KOPT-K1 (cell line): ENCODE measurements around the gene COL28A1.
"Not testable (repeated sequence)": the region's sequence is repeated elsewhere in the genome, so short reads cannot be mapped to it uniquely, and the experiment has no call there.

Source experiments
- H3K27ac ChIP-seq: fragments of 200-600 bp; sonication (generic); 2 replicates; pipeline ENCODE4 v1.5.1; 2016; ENCODE audit warnings: antibody characterized with exemption, mild to moderate bottlenecking, low read depth, low read length; ENCODE audit not compliant: poor library complexity, severe bottlenecking
- H3K36me3 ChIP-seq: fragments of 200-600 bp; sonication (generic); 2 replicates; pipeline ENCODE4 v1.5.1; 2017; ENCODE audit warnings: antibody characterized with exemption, mild to moderate bottlenecking, low read length, moderate library complexity; ENCODE audit not compliant: insufficient read depth
- H3K9me3 ChIP-seq: fragments of 200-600 bp; sonication (generic); 2 replicates; pipeline ENCODE4 v1.5.1; 2017; ENCODE audit warnings: antibody characterized with exemption, low read length, mild to moderate bottlenecking; ENCODE audit not compliant: insufficient read depth, poor library complexity, severe bottlenecking

Gene COL28A1

DNA sequence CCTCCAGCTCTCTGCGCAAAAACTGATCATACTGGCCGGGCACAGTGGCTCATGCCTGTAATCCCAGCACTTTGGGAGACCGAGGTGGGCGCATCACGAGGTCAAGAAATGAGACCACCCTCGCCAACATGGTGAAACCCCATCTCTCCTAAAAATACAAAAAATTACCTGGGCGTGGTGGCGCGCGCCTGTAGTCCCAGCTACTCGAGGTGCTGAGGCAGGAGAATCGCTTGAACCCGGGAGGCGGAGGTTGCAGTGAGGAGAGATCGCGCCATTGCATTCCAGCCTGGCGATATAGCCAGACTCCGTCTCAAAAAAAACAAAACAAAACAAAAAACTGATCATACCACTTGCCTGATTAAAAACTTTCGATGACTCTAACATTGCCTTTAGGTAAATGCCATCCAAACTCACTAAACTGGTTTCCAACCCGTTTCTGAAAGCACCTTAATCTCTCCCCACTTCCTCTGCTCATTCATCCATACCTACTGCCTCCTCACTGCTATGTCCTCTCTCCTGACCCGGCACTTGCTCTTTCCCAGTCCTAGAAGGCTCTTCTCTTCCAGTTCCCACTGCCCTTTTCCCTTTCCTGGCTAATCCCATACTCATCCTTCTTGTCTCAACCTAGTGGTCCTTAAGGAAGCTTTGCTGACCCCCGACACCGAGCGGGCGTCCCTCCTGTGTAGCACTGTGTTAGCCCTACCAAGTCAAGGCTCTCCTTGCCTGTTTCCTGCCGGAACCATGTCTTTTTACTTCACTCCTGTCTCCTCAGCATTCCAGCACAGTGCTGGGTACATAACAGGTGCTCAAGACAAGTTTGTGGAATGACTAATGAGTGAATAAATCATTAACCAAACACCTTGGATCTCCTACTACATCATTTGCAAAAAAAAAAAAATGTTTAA, 30.3 kb upstream of the COL28A1 start:
- Histone ChIP-seq H3K9me3 (no peaks in the 10 kb centered on the region), H3K27ac (peak overlapping the region; percentile 68), H3K36me3 (no peaks in the 10 kb centered on the region)

DNA sequence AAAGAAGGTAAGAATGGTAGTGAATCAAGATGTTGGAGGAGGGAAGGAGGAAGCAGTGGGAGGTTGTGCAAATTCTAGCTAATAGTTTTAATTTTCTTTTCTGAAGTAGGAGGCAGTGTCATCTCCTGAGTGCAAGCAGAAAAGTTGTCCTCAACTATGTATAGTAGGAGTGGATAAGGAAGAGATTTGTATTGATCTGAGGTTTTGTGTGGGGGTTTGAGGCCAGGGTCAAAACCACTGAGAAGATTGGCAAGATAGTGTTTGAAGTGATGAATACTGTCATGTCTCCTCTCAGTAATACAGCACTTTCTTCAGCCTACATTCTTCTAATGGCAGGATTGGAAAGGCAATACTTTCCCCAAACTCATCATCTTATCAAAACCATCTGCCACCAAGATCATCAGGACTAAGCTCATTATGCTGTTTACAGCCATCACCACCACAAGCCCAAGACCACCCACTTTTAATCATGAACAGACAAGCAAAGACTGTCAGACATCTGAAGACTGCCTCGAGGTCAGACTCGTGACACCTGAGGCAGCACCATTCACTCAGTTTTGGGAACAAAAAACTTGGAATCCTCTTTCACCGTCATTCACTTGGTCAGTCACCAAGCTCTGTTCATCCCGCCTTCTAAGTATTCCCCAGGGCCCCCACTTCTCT, 29.5 kb upstream of the COL28A1 start:
- H3K9me3 ChIP-seq = no peaks in the 10 kb centered on the region
- H3K36me3 ChIP-seq = no peaks in the 10 kb centered on the region
- no peak overlapping the region for H3K27ac ChIP-seq

DNA sequence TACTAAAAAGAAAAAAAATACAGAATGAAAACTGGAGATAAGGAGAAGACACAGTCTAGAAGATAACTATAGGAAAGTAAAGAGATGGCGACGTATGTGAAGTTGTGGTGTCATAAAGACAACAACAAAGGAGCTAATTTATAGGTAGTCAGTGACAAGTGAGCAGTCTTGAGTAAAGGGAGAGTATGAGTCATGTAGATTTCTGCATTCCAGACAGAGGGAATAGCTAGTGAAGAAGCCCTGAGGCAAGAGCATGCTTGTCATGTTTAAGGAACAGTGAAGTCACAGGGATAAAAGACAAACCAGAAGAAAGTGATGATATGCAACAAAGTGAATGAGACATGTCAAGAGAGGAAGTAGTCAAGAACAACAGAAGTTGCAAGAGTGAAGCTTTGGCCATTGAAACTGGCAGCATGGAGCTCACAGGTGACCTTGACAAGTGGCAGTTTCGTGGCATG, 28.7 kb upstream of the COL28A1 start:
- H3K27ac ChIP-seq = no peak overlapping the region
- peaks cover 8% of the 10 kb centered on the region for H3K9me3 ChIP-seq
- H3K36me3 ChIP-seq = no peaks in the 10 kb centered on the region

DNA sequence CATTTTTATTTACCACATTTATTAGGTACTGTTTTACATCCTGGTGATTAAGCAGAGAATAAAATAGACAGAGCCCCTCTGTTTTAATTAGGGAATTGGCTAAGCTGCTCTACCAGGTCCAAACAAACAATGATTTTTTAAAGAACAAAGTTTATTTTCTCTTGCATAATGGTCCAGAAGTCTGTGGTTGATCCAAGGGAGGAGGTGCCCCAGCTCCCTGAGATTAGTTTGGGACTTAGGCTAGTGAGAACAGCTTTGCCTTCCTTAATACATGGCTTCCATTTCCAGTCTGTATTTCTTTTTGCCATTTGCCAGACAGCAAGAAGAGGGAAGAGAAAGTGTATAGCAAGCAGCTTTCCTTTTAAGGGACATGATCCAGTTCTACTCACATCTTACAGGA, 28.1 kb upstream of the COL28A1 start:
- H3K27ac ChIP-seq = no peak overlapping the region
- H3K9me3 ChIP-seq = peaks cover 11% of the 10 kb centered on the region
- no peaks in the 10 kb centered on the region for H3K36me3 ChIP-seq

DNA sequence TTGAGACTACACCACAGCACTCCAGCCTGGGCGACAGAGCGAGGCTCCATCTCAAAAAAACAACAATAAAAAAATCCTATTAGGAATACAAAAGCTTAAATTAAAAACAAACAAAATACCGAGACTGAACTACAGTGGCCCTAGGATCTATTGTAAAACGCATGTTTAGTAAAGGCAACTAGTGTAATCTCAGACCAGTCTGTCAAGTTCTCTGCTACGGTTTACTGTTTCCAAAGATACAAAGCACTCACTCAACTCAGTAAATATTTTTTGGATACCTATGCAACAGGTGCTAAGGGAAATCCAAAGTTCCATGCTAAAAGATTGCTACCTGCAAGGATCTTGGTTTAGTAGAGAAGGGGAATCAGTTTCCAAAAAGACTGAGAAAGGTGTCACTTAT, 27.6 kb upstream of the COL28A1 start:
- Histone ChIP-seq H3K9me3 (peaks cover 17% of the 10 kb centered on the region), H3K27ac (no peak overlapping the region), H3K36me3 (no peaks in the 10 kb centered on the region)

DNA sequence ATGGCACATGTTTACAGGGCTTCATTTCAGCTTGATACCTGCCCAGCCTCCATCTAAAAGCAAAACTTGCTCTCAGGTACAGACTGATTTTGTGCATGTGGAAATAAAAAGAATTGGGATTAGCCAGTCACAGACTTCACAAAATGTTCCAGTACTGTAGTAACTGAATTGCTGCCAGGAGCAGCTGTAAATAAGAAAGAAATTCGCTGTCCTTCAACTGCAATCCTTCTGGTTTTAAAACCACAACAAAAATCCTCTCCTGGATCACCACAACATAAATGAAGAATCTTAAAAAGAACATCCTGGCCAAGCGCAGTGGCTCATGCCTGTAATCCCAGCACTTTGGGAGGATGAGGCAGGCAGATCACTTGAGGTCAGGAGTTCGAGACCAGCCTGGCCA, 27.1 kb upstream of the COL28A1 start:
- H3K9me3 ChIP-seq = peaks cover 22% of the 10 kb centered on the region
- no peaks in the 10 kb centered on the region for H3K36me3 ChIP-seq
- no peak overlapping the region for H3K27ac ChIP-seq

DNA sequence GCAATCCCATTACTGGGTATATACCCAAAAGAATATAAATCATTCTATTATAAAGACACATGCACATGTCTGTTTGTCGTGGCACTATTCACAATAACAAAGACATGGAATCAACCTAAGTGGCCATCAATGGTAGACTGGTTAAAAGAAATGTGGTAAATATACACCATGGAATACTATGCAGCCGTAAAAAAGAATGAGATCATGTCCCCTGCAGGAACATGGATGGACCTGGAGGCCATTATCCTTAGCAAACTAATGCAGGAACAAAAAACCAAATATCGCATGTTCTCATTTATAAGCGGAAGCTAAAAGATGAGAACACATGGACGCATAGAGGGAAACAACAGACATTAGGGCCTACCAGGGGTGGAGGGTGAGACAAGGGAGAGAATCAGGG, 25.9 kb upstream of the COL28A1 start:
- peaks cover 26% of the 10 kb centered on the region for H3K9me3 ChIP-seq
- not testable (repeated sequence) for H3K27ac ChIP-seq, H3K36me3 ChIP-seq

DNA sequence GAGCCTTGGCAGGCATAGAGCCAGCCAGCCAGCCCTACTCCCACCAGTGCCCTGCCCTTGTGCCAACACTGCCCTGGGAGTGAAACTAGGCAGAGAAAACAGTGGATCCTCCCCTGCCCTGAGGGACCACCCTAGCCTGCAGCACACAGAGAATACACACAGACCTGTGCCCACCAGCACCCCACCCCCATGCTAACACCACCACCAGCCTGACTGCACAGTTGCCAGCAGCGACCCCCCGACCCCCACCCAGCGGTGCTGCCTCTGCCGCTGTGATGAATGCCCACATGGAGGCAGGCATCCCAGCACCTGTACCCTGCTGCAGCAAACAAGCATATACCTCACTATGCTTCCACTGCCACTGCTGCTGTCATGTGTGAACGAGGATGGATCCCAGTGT, 21.6 kb upstream of the COL28A1 start:
- H3K27ac ChIP-seq = no peak overlapping the region
- no peaks in the 10 kb centered on the region for H3K36me3 ChIP-seq
- H3K9me3 ChIP-seq = peaks cover 26% of the 10 kb centered on the region

DNA sequence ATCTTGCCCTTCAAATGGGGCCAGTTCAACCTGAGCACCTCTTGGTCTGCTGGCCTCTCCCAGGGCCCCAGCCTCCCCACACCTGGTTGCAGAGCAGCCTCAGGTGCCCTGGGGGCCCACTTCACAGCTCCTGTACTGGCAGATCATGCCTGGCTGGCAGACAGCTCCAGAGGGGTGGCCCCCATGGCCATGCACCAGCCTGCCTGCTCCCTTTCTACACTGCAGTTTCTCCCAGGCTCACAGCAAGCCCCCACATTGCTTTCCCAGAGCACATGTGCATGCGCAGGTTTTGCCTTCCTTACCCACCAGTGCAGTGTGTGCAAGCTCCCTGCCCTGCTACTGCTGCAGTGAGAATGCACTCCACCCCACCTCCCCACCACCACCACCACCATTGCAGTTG, 21.2 kb upstream of the COL28A1 start:
- H3K36me3 ChIP-seq = no peaks in the 10 kb centered on the region

DNA sequence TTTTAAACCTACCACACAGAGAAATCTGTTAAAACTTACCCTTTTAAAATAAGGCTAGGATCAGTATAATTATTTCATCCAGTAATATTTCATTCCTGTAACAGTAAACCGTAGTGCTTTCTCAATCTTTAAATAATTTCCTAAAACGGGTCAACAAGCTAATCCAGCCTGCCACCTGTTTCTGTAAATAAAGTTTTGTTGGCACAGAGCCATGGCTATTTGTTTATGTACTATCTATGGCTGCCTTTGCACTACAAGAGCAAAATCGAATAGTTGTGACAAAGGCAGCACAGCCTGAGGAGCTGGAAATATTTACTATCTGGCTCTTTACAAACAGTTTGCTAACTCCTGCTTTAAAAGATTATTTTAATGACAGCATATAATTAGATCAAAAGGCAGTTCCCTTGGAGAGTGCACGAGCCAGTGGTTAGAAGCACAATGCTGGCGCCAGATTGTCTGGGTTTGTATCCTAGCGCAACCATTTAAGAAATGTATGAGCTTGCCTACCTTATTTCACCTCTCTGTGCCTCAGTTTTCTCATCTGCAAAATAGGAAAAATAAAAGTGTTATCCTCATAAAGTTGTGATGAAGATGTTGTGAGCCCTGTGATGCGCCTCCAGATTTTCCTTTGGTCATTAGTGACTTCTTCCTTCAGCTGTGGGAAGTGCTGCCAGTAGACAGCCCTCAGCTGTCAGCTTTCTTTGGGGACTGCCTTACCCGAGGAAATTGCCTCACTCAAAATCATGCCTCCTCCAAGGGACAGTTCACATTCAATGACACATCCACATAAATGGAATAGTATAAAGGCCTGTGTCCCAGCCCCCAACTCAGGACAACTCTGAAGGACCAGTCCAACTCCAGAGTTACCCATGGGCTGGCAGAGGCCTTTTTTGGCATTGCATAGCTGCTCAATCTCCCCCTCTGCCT, 19.2 kb upstream of the COL28A1 start:
- H3K9me3 ChIP-seq = peaks cover 24% of the 10 kb centered on the region
- H3K27ac ChIP-seq = no peak overlapping the region
- H3K36me3 ChIP-seq = no peaks in the 10 kb centered on the region

More for the DNA sequence above, 21.2 kb upstream of the COL28A1 start:
- peaks cover 26% of the 10 kb centered on the region for H3K9me3 ChIP-seq
- no peak overlapping the region for H3K27ac ChIP-seq

DNA sequence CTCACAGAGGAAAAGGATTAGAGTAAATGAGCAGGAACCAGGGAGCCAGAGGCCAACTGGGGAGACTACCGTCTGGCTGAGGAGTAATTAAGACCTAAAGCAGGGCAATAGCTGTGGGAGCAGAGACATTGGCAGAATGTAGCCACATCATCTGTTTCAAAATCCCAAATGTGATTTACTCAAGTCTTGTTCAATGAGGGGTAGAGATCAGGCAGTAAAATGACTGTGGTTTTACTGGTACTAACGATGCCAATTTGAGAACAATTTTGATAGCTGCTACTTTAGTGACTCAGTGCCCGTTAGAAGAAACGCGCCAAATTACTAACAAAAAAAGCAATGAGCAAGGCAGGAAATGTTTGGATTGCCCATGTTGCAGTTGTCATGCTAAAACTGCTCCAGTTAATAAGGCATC, 18.4 kb upstream of the COL28A1 start:
- Histone ChIP-seq H3K36me3 (no peaks in the 10 kb centered on the region), H3K27ac (no peak overlapping the region), H3K9me3 (peaks cover 17% of the 10 kb centered on the region)

DNA sequence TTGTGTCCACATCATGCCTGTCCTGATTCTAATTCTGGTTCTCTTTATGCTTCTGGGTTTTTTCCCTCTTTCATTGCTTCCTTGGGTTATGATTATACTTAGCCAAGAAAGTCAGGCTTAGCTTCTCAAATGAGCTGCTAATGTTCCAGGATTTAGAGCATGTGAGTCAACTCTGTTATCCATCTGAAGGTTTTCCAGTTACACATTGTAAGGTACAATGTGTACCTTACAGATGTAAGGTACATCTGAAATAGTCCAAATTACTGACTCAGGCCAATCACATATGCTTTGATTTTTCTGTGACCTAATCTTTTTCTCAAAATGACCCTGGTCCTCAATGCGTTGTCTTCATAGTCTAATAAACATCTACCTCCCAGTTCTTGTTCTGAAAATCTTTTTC, 17.7 kb upstream of the COL28A1 start:
- Histone ChIP-seq H3K27ac (no peak overlapping the region), H3K36me3 (no peaks in the 10 kb centered on the region), H3K9me3 (peaks cover 11% of the 10 kb centered on the region)

DNA sequence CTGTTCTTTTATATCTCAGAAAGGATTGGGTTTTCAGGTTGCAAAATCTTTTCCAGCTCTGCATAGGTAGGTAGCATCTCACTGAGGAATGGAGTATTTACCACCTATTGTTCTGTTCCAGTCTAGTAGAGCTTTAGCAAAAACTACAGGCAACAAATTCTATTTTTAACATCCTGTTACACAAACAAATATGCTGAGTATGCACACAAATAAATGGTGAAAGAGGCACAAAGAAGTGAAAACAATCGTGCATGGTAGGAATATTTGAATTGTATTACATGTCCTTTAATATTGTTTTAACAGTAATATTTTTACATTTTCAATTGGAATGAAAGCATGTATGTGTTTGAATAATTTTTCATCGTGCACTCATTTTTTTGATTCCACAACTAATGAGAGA, 16.5 kb upstream of the COL28A1 start:
- Histone ChIP-seq H3K36me3 (no peaks in the 10 kb centered on the region), H3K27ac (no peak overlapping the region), H3K9me3 (no peaks in the 10 kb centered on the region)

DNA sequence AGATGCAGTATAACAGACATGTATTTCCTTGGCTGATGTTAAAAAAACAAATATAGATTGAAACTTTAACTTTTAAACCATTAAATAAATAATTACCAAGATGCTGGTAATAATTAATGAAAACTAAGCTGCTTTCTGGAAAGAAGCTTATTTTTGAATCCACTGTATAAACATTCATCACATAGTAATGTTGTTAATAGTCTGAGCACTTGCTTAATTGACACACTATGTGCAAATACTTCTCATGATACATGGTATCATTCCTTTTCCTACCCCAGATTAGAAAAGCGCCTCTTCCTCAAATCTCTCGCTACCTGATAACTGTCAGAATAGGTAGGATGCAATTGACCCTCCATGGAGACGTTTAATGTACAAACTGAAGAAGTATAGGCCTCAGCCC, 15.0 kb upstream of the COL28A1 start:
- Histone ChIP-seq H3K27ac (no peak overlapping the region), H3K36me3 (no peaks in the 10 kb centered on the region), H3K9me3 (no peaks in the 10 kb centered on the region)

DNA sequence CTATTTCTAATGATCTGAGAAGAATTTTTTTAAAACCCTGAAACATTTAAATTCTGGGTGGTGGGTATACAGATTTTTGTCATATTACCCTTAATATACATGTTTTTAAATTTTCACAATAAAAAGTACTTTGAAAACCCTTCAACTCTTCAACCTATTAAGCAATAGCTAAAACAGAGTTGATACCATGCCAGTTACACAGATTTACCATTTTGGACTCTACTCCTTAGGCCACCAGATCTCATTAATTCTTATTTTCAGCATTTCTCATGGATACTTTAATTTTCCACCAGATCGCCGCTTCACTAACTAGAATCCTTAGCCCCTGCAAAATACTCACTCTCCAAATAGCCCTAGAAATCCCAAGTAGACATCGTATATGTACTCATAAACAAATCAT, 12.7 kb upstream of the COL28A1 start:
- Histone ChIP-seq H3K9me3 (no peaks in the 10 kb centered on the region), H3K36me3 (no peaks in the 10 kb centered on the region), H3K27ac (no peak overlapping the region)
